Left ventricle myocardium inferior (tissue), 1 donor: ENCODE measurements around the gene C14orf93. TPM values are rescaled to one million over a fixed set of nuclear protein-coding genes. Genes with fewer than 3 reads are reported as not detected.

Source experiments
- DNase-seq: peaks from one replicate; pipeline ENCODE4 v3.0.0-alpha.2; 2020
- H3K27ac ChIP-seq: fragments of 200-600 bp; replicated peaks from 2 replicates; pipeline ENCODE4 v1.8.0; 2021
- H3K27me3 ChIP-seq: fragments of 200-600 bp; 2 replicates; pipeline ENCODE4 v1.8.0; 2021; ENCODE audit warnings: low read depth
- H3K36me3 ChIP-seq: fragments of 200-600 bp; 2 replicates; pipeline ENCODE4 v1.8.0; 2021
- H3K4me1 ChIP-seq: fragments of 200-600 bp; 2 replicates; pipeline ENCODE4 v1.8.0; 2021
- H3K4me3 ChIP-seq: fragments of 200-600 bp; 2 replicates; pipeline ENCODE4 v1.8.0; 2021; ENCODE audit warnings: mild to moderate bottlenecking, moderate library complexity
- H3K9me3 ChIP-seq: fragments of 200-600 bp; replicated peaks from 2 replicates; pipeline ENCODE4 v1.8.0; 2021
- CTCF ChIP-seq: fragments of 200-600 bp; IDR thresholded peaks from 2 replicates; pipeline ENCODE4 v1.8.0; 2021; ENCODE audit warnings: antibody characterized with exemption, mild to moderate bottlenecking, borderline replicate concordance
- intact Hi-C: fragments of 100-400 bp; cut with micrococcal nuclease; formaldehyde crosslinking; loops from one replicate; pipeline ENCODE4 v1.11.0; 2022
- total RNA-seq: library from RNA; stranded (reverse); fragmentation: NEBNext Ultra II Directional; extraction: Animal tissue kit (Norgen Biotek cat#: 25700); gene quantifications from one replicate; pipeline ENCODE4 v1.2.1, GENCODE V29; 2021
- donor health status: DM: no; HTN: yes; CAD: no; lungs with severe emphysema.

The C14orf93 gene
- total RNA-seq, 1 donor from 2014 or later, result 4.9 TPM

GRCh38 chr14:23042162-23042965 is 32.4 kb upstream of the C14orf93 start, which contains the start of gene PSMB11:
Gene PSMB11 (plus strand): TSS chr14:23042212. CDS start chr14:23042226, 14 bp downstream.
- Histone ChIP-seq H3K4me1 (peaks cover 33% of the 10 kb centered on the region), H3K9me3 (no peaks in the 10 kb centered on the region), H3K36me3 (no peaks in the 10 kb centered on the region), H3K27me3 (no peaks in the 10 kb centered on the region), H3K4me3 (no peak within 1 kb of the TSS), H3K27ac (no peak within 1 kb of the TSS)
- TF ChIP-seq CTCF, result no peak
- intact Hi-C loops, result no loop called here
- DNase-seq, result no peak

- TF ChIP-seq CTCF, result no peak
- no peaks in the 10 kb centered on the region for H3K27me3 ChIP-seq
Observed at GRCh38 chr14:23041729-23042128, 31.8 kb upstream of the C14orf93 start.

GRCh38 chr14:23040100-23040499 is 30.2 kb upstream of the C14orf93 start:
- TF ChIP-seq CTCF, result no peak
- Histone ChIP-seq H3K27ac (no peak overlapping the region), H3K27me3 (no peaks in the 10 kb centered on the region), H3K9me3 (no peaks in the 10 kb centered on the region), H3K4me3 (no peak overlapping the region), H3K4me1 (peaks cover 17% of the 10 kb centered on the region), H3K36me3 (no peaks in the 10 kb centered on the region)
- DNase-seq, result no peak
- intact Hi-C loops, result no loop called here

More at GRCh38 chr14:23041729-23042128, 31.8 kb upstream of the C14orf93 start:
- intact Hi-C loops, result no loop called here
- H3K27ac ChIP-seq, result no peak overlapping the region
- peaks cover 27% of the 10 kb centered on the region for H3K4me1 ChIP-seq
- H3K9me3 ChIP-seq, result no peaks in the 10 kb centered on the region
- H3K36me3 ChIP-seq, result no peaks in the 10 kb centered on the region
- no peak overlapping the region for H3K4me3 ChIP-seq
- no peak for DNase-seq

- H3K27ac ChIP-seq, result peak overlapping the region; percentile 96
- peak overlapping the region; percentile 89 for H3K4me3 ChIP-seq
- intact Hi-C loops, result no loop called here
- H3K9me3 ChIP-seq, result no peaks in the 10 kb centered on the region
- peaks cover 30% of the 10 kb centered on the region for H3K4me1 ChIP-seq
- H3K27me3 ChIP-seq, result no peaks in the 10 kb centered on the region
- no peak for DNase-seq
- no peak for TF ChIP-seq CTCF
- H3K36me3 ChIP-seq, result peaks cover 30% of the 10 kb centered on the region
Observed at GRCh38 chr14:23035303-23036144, 25.6 kb upstream of the C14orf93 start.

- Histone ChIP-seq H3K4me1 (peaks cover 30% of the 10 kb centered on the region), H3K36me3 (peaks cover 33% of the 10 kb centered on the region), H3K27ac (peak within 1 kb of the TSS; percentile 96), H3K27me3 (no peaks in the 10 kb centered on the region), H3K9me3 (no peaks in the 10 kb centered on the region), H3K4me3 (peak within 1 kb of the TSS; percentile 89)
- DNase-seq, result peak; percentile 89
- TF ChIP-seq CTCF, result peak; percentile 42
- intact Hi-C loops, result no loop called here
Observed at GRCh38 chr14:23034498-23035302, 24.8 kb upstream of the C14orf93 start, which contains the start of gene PSMB5. Gene PSMB5 (minus strand): TSS chr14:23034900. CDS start chr14:23034881, 19 bp downstream.
